Muscle layer of duodenum (tissue), 2 donors: Measurements from ENCODE around the gene TOR1A.
"Not testable (repeated sequence)": the region's sequence is repeated elsewhere in the genome, so short reads cannot be mapped to it uniquely, and the experiment has no call there.

Experiments used
- H3K27ac ChIP-seq: one replicate; pipeline ENCODE4 v1.7.0; 2013; ENCODE audit warnings: mild to moderate bottlenecking, low read length
- H3K27me3 ChIP-seq: one replicate; pipeline ENCODE4 v1.7.0; 2013; ENCODE audit warnings: low read depth, mild to moderate bottlenecking, control low read depth, low read length
- H3K36me3 ChIP-seq, 2 donors: one replicate each; pipeline ENCODE4 v1.7.0; 2013; ENCODE audit warnings: low read length in 2 of 2, control low read depth in 1 of 2, mild to moderate bottlenecking in 1 of 2; ENCODE audit not compliant: insufficient read depth in 2 of 2, control insufficient read depth in 1 of 2
- H3K4me1 ChIP-seq, 2 donors: one replicate each; pipeline ENCODE4 v1.7.0; 2013; ENCODE audit warnings: low read length in 2 of 2, mild to moderate bottlenecking in 2 of 2, control low read depth in 1 of 2, moderate library complexity in 1 of 2; ENCODE audit not compliant: insufficient read depth in 2 of 2, control insufficient read depth in 1 of 2
- H3K4me3 ChIP-seq, 2 donors: one replicate each; pipeline ENCODE4 v1.7.0; 2013; ENCODE audit warnings: low read length in 2 of 2, low read depth in 1 of 2, mild to moderate bottlenecking in 1 of 2
- H3K9me3 ChIP-seq, 2 donors: one replicate each; pipeline ENCODE4 v1.7.0; 2013; ENCODE audit warnings: low read length in 2 of 2, control low read depth in 1 of 2, mild to moderate bottlenecking in 1 of 2; ENCODE audit not compliant: control insufficient read depth in 1 of 2
- donor health status: healthy.

TOR1A gene

DNA sequence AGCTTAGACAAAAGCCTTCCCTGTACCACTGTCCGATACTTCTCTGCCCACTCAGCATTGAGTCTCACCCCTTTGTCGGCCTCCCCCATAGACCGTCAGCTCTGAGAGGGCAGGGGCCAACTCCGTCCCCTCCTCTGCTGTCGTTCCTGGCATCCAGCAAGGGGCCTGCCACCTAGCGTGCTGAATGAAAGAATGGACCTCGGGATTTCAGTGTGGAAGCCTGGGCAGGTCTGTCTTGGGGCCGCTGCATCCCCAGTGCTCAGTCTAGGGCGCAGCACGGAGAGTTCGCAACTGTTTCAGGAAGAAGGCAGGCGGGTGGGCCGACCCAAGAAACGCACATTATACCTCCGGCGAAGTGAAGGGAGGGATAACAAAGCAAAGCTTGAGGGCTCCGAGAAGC lies 22.4 kb downstream of the TOR1A start:
- no peaks in the 10 kb centered on the region for H3K27me3 ChIP-seq
- H3K4me3 ChIP-seq, result no peak overlapping the region
- peaks cover 4 to 9% of the 10 kb centered on the region in 2 donors for H3K4me1 ChIP-seq
- no peaks in the 10 kb centered on the region for H3K9me3 ChIP-seq
- no peaks in the 10 kb centered on the region for H3K36me3 ChIP-seq
- no peak overlapping the region for H3K27ac ChIP-seq

DNA sequence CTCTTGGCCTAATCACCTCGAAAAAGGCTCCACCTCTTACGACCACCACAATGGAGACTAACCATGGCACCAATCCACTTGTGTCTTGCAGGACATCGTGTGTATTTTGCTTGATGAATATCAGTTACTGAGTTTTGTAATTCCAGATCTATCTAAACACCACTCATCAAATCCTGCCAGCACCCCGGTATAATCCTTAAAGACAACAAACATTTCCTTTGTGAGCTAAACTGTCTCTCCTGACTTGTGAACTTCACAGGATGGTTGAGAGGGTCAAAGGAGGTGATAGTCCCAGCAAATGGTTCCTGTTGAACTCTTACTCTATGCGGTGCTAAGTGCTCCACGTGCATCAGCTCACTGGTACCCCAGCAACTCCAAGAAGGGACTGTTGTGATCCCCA lies 25.0 kb downstream of the TOR1A start:
- Histone ChIP-seq H3K36me3 (no peaks in the 10 kb centered on the region), H3K9me3 (no peaks in the 10 kb centered on the region), H3K4me3 (no peak overlapping the region), H3K27ac (no peak overlapping the region), H3K27me3 (no peaks in the 10 kb centered on the region), H3K4me1 (peaks cover 2 to 4% of the 10 kb centered on the region in 2 donors)

DNA sequence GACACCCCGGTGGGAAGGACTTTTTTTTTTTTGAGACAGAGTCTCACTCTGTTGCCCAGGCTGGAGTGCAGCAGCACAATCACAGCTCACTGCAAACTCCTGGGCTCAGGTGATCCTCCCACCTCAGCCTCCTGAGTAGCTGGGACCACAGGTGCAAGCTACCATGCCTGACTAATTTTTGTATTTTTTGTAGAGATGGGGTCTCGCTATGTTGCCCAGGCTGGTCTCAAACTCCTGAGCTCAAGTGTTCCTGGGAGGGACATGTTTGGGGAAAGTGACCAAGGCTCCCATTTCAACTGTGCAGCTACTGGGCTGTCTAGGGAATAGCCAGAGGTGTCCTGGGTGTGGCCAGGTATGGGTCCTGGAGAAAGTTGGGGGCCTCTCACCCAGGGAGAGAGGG lies 27.9 kb downstream of the TOR1A start:
- not testable (repeated sequence) for H3K4me1 ChIP-seq, H3K36me3 ChIP-seq, H3K27ac ChIP-seq, H3K27me3 ChIP-seq, H3K9me3 ChIP-seq, H3K4me3 ChIP-seq

DNA sequence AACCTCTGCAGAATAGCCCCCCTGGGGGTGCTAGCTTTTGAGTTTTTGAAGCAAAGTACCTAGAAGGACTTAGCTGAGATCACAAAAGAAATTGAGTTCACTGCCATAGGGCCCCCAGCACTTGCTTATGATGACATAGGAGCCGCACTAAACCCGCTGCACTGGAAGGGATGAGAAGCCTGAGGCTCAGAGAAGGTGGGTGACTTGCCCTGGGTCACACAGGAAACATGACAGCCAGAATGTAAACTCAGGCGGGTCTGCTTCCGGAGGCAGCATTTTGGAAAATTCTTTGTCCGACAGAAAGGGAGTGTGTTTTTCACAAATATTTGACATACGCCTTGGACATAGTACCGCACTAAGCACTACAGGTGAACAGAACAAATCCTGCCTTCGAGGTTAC lies 29.4 kb downstream of the TOR1A start:
- no peak overlapping the region for H3K4me3 ChIP-seq
- no peaks in the 10 kb centered on the region for H3K36me3 ChIP-seq
- H3K4me1 ChIP-seq, result no peaks in the 10 kb centered on the region
- no peaks in the 10 kb centered on the region for H3K27me3 ChIP-seq
- H3K27ac ChIP-seq, result no peak overlapping the region
- H3K9me3 ChIP-seq, result no peaks in the 10 kb centered on the region

DNA sequence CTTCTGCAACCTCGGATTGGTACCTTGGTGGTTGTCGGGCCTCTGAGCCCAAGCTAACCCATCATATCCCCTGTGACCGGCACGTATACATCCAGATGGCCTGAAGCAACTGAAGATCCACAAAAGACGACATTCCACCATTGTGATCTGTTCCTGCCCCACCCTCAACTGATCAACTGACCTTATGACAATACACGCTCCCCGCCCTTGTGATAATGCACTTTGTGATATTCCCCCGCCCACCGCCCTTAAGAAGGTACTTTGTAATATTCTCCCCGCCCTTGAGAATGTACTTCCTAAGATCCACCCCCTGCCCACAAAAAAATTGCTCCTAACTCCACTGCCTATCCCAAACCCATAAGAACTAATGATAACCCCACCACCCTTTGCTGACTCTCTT lies 37.5 kb downstream of the TOR1A start:
- H3K36me3 ChIP-seq, result no peaks in the 10 kb centered on the region
- peaks cover 0 to 3% of the 10 kb centered on the region in 2 donors for H3K4me1 ChIP-seq
- H3K9me3 ChIP-seq, result no peaks in the 10 kb centered on the region
- H3K4me3 ChIP-seq, result no peak overlapping the region
- no peaks in the 10 kb centered on the region for H3K27me3 ChIP-seq
- H3K27ac ChIP-seq, result no peak overlapping the region

DNA sequence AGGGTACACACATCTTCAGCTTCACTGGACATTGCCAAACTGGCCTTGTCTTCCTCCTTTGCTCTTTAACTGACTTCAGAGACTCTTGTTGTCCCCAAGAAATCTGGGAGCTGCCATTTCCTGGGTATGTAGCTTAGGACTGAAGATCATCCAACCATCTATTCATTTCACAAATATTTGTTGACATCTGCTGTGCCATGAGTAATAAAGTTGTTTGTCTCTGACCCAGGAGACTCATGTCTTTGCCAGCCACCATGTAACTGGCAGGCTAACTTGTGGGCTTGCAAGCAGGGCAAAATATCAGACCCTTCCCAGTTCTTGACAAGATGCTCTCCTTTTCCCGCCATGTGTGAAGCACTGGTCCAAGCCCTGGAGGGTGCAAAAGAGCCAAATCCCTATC lies 38.1 kb downstream of the TOR1A start:
- Histone ChIP-seq H3K9me3 (no peaks in the 10 kb centered on the region), H3K36me3 (no peaks in the 10 kb centered on the region), H3K4me1 (peaks cover 0 to 3% of the 10 kb centered on the region in 2 donors), H3K27me3 (no peaks in the 10 kb centered on the region), H3K27ac (no peak overlapping the region), H3K4me3 (no peak overlapping the region)

DNA sequence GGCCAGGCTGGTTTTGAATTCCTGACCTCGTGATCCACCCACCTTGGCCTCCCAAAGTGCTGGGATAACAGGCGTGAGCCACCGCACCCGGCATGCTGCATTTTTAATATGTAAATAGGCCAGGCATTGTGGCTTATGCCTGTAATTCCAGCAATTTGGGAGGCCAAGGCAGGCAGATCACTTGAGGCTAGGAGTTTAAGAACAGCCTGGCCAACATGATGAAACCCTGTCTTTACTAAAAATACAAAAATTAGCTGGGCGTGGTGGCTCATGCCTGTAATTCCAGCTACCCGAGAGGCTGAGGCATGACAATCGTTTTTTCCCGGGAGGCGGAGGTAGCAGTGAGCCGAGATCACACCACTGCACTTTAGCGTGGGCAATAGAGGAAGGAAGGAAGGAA lies 39.0 kb downstream of the TOR1A start:
- H3K36me3 ChIP-seq, H3K4me3 ChIP-seq, H3K9me3 ChIP-seq, H3K27ac ChIP-seq, H3K27me3 ChIP-seq, H3K4me1 ChIP-seq: not testable (repeated sequence)

DNA sequence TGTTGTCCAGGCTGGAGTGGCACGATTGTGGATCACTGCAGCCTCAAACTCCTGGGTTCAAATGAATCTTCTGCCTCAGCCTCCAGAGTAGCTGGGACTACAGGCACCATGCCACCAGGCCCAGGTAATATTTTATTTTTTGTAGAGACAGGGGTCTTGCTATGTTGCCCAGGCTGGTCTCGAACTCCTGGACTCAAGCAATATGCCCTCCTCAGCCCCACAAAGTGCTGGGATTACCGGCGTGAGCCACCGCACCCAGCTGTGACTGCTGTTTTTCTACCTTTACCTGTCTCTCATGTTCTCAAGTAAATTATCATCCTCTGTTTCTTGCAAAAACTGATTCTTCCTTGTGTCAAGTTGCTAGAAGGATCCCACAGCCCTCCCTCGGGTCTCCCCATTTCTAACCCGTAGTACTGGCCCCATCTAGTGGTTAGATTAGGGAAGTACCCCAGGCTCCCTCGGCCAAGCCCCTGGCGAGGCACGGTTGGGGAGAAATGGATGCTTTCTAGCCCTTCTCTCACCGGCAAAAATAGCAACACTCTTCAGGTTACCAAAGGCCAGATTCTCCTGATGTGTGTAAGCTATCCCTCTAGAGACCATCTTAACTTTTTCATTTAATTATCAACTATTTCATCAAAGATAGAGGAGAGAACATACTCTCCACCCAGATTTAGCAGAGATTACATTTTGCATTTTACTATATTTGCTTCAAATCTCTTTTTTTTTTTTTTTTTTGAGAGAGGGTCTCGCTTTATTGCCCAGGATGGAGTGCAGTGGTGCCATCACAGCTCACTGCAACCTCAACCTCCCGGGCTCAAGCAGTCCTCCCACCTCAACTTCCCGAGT lies 40.2 kb downstream of the TOR1A start:
- Histone ChIP-seq H3K27ac (no peak overlapping the region), H3K4me1 (peaks cover 0 to 3% of the 10 kb centered on the region in 2 donors), H3K27me3 (no peaks in the 10 kb centered on the region), H3K4me3 (no peak overlapping the region), H3K9me3 (no peaks in the 10 kb centered on the region), H3K36me3 (no peaks in the 10 kb centered on the region)

DNA sequence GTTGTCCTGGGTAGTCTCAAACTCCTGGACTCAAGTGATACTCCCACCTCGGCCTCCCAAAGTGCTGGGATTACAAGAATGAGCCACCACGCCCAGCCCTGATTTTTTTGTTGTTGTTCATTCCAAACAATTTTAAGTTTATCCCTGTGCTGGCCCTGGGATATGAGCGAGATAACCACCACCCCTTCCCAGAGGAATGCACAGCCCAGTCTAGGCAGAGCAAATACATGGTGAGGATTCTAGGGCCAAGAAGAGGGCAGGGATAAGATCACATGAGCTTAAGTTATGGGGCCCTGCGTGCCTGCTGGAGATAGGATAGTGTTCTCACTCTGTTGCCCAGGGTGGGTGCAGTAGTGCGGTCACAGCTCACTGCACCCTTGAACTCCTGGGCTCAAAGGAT lies 42.0 kb downstream of the TOR1A start:
- Histone ChIP-seq H3K36me3 (no peaks in the 10 kb centered on the region), H3K27me3 (no peaks in the 10 kb centered on the region), H3K4me1 (peaks cover 5 to 10% of the 10 kb centered on the region in 2 donors), H3K27ac (no peak overlapping the region), H3K9me3 (no peaks in the 10 kb centered on the region), H3K4me3 (no peak overlapping the region)

DNA sequence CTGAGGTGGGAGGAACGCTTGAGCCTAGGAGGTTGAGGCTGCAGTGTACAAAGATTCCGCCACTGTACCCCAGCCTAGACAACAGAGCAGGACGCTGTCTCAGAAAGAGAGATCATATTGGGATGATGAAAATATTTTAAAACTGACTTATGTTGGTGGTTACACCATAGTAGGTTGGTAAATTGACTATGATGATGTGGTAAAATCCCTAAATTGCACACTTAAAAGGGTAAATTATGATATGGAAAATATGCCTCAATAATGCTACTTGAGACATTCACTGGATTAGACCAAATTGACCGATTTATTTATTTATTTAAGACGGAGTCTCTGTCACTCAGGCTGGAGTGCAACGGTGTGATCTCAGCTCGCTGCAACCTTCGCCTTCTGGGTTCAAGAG lies 42.8 kb downstream of the TOR1A start:
- Histone ChIP-seq H3K4me3 (no peak overlapping the region), H3K9me3 (no peaks in the 10 kb centered on the region), H3K27ac (no peak overlapping the region), H3K4me1 (peaks cover 5 to 15% of the 10 kb centered on the region in 2 donors), H3K36me3 (no peaks in the 10 kb centered on the region), H3K27me3 (no peaks in the 10 kb centered on the region)

DNA sequence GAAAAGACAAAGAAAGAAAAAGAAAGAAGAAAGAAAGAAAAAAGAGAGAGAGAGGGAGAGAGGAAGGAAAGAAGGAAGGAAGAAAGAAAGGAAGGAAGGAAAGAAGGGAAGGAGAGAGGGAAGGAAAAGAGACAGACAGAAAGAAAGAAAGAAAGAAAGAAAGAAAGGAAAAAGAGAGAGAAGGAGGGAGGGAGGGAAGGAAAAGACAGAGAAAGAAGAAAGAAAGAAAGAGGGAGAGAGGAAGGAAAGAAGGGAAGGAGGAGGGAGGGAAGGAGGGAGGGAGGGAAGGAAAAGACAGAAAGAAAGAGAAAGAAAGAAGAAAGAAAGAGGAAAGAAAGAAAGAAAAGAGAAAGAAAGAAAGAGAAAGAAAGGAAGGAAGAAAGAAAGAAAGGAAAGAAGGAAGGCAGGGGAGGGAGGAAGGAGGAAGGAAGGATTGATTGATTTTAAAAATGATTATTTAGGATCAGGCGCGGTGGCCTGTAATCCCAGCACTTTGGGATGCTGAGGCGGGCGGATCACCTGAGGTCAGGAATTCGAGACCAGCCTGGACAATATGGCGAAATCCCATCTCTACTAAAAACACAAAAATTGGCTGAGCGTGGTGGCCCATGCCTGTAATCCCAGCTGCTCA lies 44.3 kb downstream of the TOR1A start:
- no peaks in the 10 kb centered on the region for H3K27me3 ChIP-seq
- no peak overlapping the region for H3K27ac ChIP-seq
- H3K9me3 ChIP-seq, result no peaks in the 10 kb centered on the region
- H3K4me3 ChIP-seq, result no peak overlapping the region
- H3K4me1 ChIP-seq, result peaks cover 5 to 15% of the 10 kb centered on the region in 2 donors
- H3K36me3 ChIP-seq, result no peaks in the 10 kb centered on the region

DNA sequence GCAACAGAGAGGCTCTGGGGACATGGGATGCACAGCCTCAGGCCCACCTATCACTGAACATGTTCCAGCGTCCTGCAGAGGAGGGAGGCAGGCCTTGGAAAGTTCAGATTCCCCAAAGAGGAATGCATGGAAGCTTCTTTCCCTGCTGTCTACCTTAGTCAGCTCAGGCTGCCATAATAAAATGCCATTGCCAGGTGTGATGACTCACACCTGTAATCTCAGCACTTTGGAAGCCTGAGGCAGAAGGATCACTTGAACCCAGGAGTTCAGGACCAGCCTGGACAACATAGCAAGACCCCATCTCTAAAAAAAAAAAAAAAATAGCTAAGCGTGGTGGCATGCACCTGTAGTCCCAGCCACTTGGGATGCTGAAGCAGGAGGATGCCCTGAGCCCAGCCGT lies 45.5 kb downstream of the TOR1A start:
- Histone ChIP-seq H3K4me3 (no peak overlapping the region), H3K27ac (no peak overlapping the region), H3K4me1 (peaks cover 5 to 12% of the 10 kb centered on the region in 2 donors), H3K27me3 (no peaks in the 10 kb centered on the region), H3K9me3 (no peaks in the 10 kb centered on the region), H3K36me3 (no peaks in the 10 kb centered on the region)
